Esophagus muscularis mucosa (tissue), 2 donors: ENCODE measurements around the gene DHRS12.

Experiments
- POLR2A ChIP-seq: fragments of 450-650 bp; IDR thresholded peaks from one replicate; pipeline ENCODE4 v1.6.1; 2017; ENCODE audit warnings: antibody characterized with exemption, moderate library complexity, mild to moderate bottlenecking, low read depth
- POLR2AphosphoS5 ChIP-seq, 2 donors: sonication (generic); formaldehyde crosslinking; IDR thresholded peaks; one replicate each; pipeline ENCODE4 v1.6.1; 2017; ENCODE audit warnings: antibody characterized with exemption in 2 of 2

DNA sequence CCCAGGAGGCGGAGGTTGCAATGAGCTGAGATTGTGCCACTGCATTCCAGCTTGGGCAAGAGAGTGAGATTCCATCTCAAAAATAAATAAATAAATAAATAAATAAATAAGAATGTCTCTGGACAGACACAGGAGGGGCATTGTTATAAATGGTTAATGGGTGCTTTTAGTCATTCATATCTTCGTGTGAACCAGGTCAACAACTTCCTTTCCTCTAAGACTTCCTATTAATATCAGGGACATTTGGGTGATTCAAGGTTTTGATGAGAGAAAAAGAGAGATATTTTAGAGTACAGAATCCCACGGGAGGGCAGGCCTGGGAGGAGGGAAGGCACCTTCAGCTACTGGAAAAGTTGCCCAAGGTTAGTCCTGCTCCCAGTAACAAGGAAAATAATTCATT is 23.9 kb downstream of the DHRS12 start:
- TF ChIP-seq POLR2A (no peak), POLR2AphosphoS5 (IDR thresholded peaks at IDR 0.05) (no peak)
